ENCODE results near the gene DAGLA. TPM values are rescaled to one million over a fixed set of nuclear protein-coding genes. Genes with fewer than 3 reads are reported as not detected.
A peak's percentile ranks its signal among the peaks of the same experiment; 100 is the strongest.
"Not testable (repeated sequence)": the region's sequence is repeated elsewhere in the genome, so short reads cannot be mapped to it uniquely, and the experiment has no call there.

DAGLA gene
- total and polyA plus RNA-seq, 2 donors from 2014 or later = 1.4 to 3.9 TPM

- H3K4me1 ChIP-seq (ENCODE audit: control insufficient read depth in 2 of 3, insufficient read depth in 2 of 3, low read depth in 1 of 3, low read length in 3 of 3) = no peaks in the 10 kb centered on the region
- H3K27ac ChIP-seq (ENCODE audit: low read depth in 2 of 2, low read length in 2 of 2) = no peak overlapping the region
- H3K36me3 ChIP-seq (ENCODE audit: control insufficient read depth in 2 of 3, insufficient read depth in 3 of 3, low read length in 3 of 3) = no peaks in the 10 kb centered on the region
- FAIRE-seq (no peak), DNase-seq (no peak)
- H3K4me3 ChIP-seq (ENCODE audit: low read length in 3 of 3) = no peak overlapping the region
- intact Hi-C loops (cut with DNase I) = no loop called here
- no peaks in the 10 kb centered on the region for H3K27me3 ChIP-seq (ENCODE audit: control insufficient read depth, insufficient read depth, low read length)
- H3K9me3 ChIP-seq (ENCODE audit: control insufficient read depth in 2 of 3, insufficient read depth in 1 of 3, low read length in 3 of 3) = no peaks in the 10 kb centered on the region
- no peak overlapping the region for H3K9ac ChIP-seq (ENCODE audit: low read length in 3 of 3)
- no peak for TF ChIP-seq CTCF (IDR thresholded peaks at IDR 0.05; ENCODE audit: borderline replicate concordance, extremely low read depth, insufficient read depth)
These were observed 23.7 kb upstream of the DAGLA start for GRCh38 chr11:61656347-61657077.

- Histone ChIP-seq H3K9ac (ENCODE audit: low read length in 3 of 3) (no peak overlapping the region), H3K4me3 (ENCODE audit: low read length in 3 of 3) (no peak overlapping the region), H3K27me3 (ENCODE audit: control insufficient read depth, insufficient read depth, low read length) (no peaks in the 10 kb centered on the region), H3K27ac (ENCODE audit: low read depth in 2 of 2, low read length in 2 of 2) (no peak overlapping the region), H3K36me3 (ENCODE audit: control insufficient read depth in 2 of 3, insufficient read depth in 3 of 3, low read length in 3 of 3) (no peaks in the 10 kb centered on the region), H3K4me1 (ENCODE audit: control insufficient read depth in 2 of 3, insufficient read depth in 2 of 3, low read depth in 1 of 3, low read length in 3 of 3) (no peaks in the 10 kb centered on the region), H3K9me3 (ENCODE audit: control insufficient read depth in 2 of 3, insufficient read depth in 1 of 3, low read length in 3 of 3) (no peaks in the 10 kb centered on the region)
- intact Hi-C loops (cut with DNase I) = no loop called here
- no peak for FAIRE-seq
- TF ChIP-seq CTCF (IDR thresholded peaks at IDR 0.05; ENCODE audit: borderline replicate concordance, extremely low read depth, insufficient read depth) = no peak
- DNase-seq = peak in 1 of 5 donors; percentile 48
These were observed 22.5 kb upstream of the DAGLA start for GRCh38 chr11:61657566-61658290.

GRCh38 chr11:61659413-61660196 is 20.6 kb upstream of the DAGLA start:
- FAIRE-seq = no peak
- Histone ChIP-seq H3K9ac (ENCODE audit: low read length in 3 of 3) (no peak overlapping the region), H3K27ac (ENCODE audit: low read depth in 2 of 2, low read length in 2 of 2) (no peak overlapping the region), H3K4me3 (ENCODE audit: low read length in 3 of 3) (no peak overlapping the region), H3K9me3 (ENCODE audit: control insufficient read depth in 2 of 3, insufficient read depth in 1 of 3, low read length in 3 of 3) (no peaks in the 10 kb centered on the region), H3K4me1 (ENCODE audit: control insufficient read depth in 2 of 3, insufficient read depth in 2 of 3, low read depth in 1 of 3, low read length in 3 of 3) (no peaks in the 10 kb centered on the region), H3K36me3 (ENCODE audit: control insufficient read depth in 2 of 3, insufficient read depth in 3 of 3, low read length in 3 of 3) (no peaks in the 10 kb centered on the region), H3K27me3 (ENCODE audit: control insufficient read depth, insufficient read depth, low read length) (no peaks in the 10 kb centered on the region)
- intact Hi-C loops (cut with DNase I) = no loop called here
- no peak for DNase-seq
- no peak for TF ChIP-seq CTCF (IDR thresholded peaks at IDR 0.05; ENCODE audit: borderline replicate concordance, extremely low read depth, insufficient read depth)

GRCh38 chr11:61660997-61661396 is 19.2 kb upstream of the DAGLA start:
- H3K4me1 ChIP-seq (ENCODE audit: control insufficient read depth in 2 of 3, insufficient read depth in 2 of 3, low read depth in 1 of 3, low read length in 3 of 3); FAIRE-seq; H3K27ac ChIP-seq (ENCODE audit: low read depth in 2 of 2, low read length in 2 of 2); intact Hi-C loops (cut with DNase I); H3K36me3 ChIP-seq (ENCODE audit: control insufficient read depth in 2 of 3, insufficient read depth in 3 of 3, low read length in 3 of 3); H3K9me3 ChIP-seq (ENCODE audit: control insufficient read depth in 2 of 3, insufficient read depth in 1 of 3, low read length in 3 of 3); H3K27me3 ChIP-seq (ENCODE audit: control insufficient read depth, insufficient read depth, low read length); DNase-seq; H3K9ac ChIP-seq (ENCODE audit: low read length in 3 of 3); H3K4me3 ChIP-seq (ENCODE audit: low read length in 3 of 3): not testable (repeated sequence)

Measured in kidney (tissue), 14 donors.